Measurements from ENCODE around the gene AP3B1. TPM values are rescaled to one million over a fixed set of nuclear protein-coding genes. Genes with fewer than 3 reads are reported as not detected.

The AP3B1 gene
- total RNA-seq, 1 donor from 2014 or later = 105 TPM

DNA sequence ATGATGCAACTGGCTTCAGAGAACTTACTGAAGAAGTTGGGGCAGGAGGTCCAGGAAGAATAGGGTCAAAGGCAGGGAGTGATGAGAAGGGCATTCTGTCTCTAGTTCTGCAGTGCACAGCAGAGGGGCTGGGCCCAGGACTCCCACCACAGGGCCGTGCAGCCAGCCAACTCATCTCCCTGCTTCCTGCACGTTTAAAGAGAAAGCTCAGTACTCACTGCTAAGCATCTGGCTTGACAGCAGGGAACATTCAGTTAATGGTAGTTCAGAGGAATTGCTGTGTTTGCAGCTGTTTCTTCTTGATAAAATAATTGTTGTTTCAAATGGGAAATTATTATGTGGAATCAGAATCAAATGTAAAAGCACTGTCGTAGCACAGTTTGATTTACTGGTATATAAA lies 40.3 kb upstream of the AP3B1 start:
- Mint-ChIP-seq H3K9me3 (peaks cover 26% of the 10 kb centered on the region), H3K4me1 (peaks cover 22% of the 10 kb centered on the region), H3K27ac (no peak overlapping the region), H3K27me3 (ENCODE audit: insufficient read depth, low read depth) (peaks cover 3% of the 10 kb centered on the region), H3K4me3 (no peak overlapping the region), H3K36me3 (no peaks in the 10 kb centered on the region)
- H3K4me2 ChIP-seq = peak overlapping the region; percentile 27
- no peaks in the 10 kb centered on the region for H3K79me2 ChIP-seq (ENCODE audit: low read depth)
- H3K36me3 ChIP-seq = no peaks in the 10 kb centered on the region
- TF ChIP-seq EZH2 (IDR thresholded peaks at IDR 0.05) = no peak
- TF ChIP-seq EZH2phosphoT487 (IDR thresholded peaks at IDR 0.05) = no peak
- TF ChIP-seq CTCF (IDR thresholded peaks at IDR 0.05) = no peak
- H3K9ac ChIP-seq = no peak overlapping the region
- H3K9me3 ChIP-seq (ENCODE audit: low read depth) = peaks cover 10% of the 10 kb centered on the region
- H2AFZ ChIP-seq (replicated peaks) = peak overlapping the region; percentile 42
- H3K4me1 ChIP-seq = peaks cover 12% of the 10 kb centered on the region
- no peak overlapping the region for H3K4me3 ChIP-seq
- DNase-seq (ENCODE audit: low spot score) = no peak
- H3K27ac ChIP-seq = no peak overlapping the region
- H3F3A ChIP-seq (ENCODE audit: low read depth) = peaks cover 30% of the 10 kb centered on the region
- no peaks in the 10 kb centered on the region for H4K20me1 ChIP-seq (ENCODE audit: low read depth)
- H3K27me3 ChIP-seq = no peaks in the 10 kb centered on the region

DNA sequence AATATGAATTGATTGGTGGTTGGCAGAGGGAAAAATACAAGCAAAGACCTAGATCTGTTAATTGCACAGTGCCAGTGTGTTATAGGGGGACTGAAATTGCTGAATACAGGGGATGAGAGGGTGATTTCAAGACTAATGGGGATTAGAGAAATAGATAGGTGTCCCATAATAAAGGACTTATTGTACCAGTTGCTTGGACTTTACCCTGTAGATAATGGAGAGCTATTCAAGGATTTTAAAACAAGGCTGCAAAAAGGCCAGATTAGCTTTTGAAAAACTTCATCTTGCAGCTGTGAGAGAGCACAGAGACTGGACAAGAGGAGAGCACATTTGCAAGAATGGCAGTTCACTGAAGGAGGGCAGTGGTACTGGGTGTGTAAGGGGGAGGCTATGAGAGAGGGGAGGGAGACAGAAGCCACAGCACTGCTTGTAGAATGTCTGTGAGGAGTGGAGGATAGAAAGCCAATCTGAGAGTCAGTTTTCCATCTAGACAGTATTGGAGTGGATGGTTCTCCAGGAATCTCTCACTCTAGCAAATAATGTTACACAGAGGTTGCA lies 37.1 kb upstream of the AP3B1 start:
- no peak overlapping the region for H3K4me3 Mint-ChIP-seq
- H3K36me3 ChIP-seq = no peaks in the 10 kb centered on the region
- H3K27me3 Mint-ChIP-seq (ENCODE audit: insufficient read depth, low read depth) = no peaks in the 10 kb centered on the region
- peak; percentile 69 for DNase-seq (ENCODE audit: low spot score)
- no peak overlapping the region for H2AFZ ChIP-seq (replicated peaks)
- peaks cover 27% of the 10 kb centered on the region for H3K4me1 Mint-ChIP-seq
- peaks cover 6% of the 10 kb centered on the region for H3K9me3 Mint-ChIP-seq
- H4K20me1 ChIP-seq (ENCODE audit: low read depth) = no peaks in the 10 kb centered on the region
- H3K79me2 ChIP-seq (ENCODE audit: low read depth) = no peaks in the 10 kb centered on the region
- H3K27me3 ChIP-seq = no peaks in the 10 kb centered on the region
- H3K4me2 ChIP-seq = peak overlapping the region; percentile 11
- H3K9ac ChIP-seq = no peak overlapping the region
- TF ChIP-seq EZH2phosphoT487 (IDR thresholded peaks at IDR 0.05) (peak; percentile 92), CTCF (IDR thresholded peaks at IDR 0.05) (no peak), EZH2 (IDR thresholded peaks at IDR 0.05) (no peak)
- no peak overlapping the region for H3K4me3 ChIP-seq
- no peaks in the 10 kb centered on the region for H3K36me3 Mint-ChIP-seq
- H3K27ac Mint-ChIP-seq = no peak overlapping the region
- no peaks in the 10 kb centered on the region for H3K9me3 ChIP-seq (ENCODE audit: low read depth)
- H3F3A ChIP-seq (ENCODE audit: low read depth) = peaks cover 46% of the 10 kb centered on the region
- peaks cover 27% of the 10 kb centered on the region for H3K4me1 ChIP-seq
- peak overlapping the region; percentile 1 for H3K27ac ChIP-seq

DNA sequence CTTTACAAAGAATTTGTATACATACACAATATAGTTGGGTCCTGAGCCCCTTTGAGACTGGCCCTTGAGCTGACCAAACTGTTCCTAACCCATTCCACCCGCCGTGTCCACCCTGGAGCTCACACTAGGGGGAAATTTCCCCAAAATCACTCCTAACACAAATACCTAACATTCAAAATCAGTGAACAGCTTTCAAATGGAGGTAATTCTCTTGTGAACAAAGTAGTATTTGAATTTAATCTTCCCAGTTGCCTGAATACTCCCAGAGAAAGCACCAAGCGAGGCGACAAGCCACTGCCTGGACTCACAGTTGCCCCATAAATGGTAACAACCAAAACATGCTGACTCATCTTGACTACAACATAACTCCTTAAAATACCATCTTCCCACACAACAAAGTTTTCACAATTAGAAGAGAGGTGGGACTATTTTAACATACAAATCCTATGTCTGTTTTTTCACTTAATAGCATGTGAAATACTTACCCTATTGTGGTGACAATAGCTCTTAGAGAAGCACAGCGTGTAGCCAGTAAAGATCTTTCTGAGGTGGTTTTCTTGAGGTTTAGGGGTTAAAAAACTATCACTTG lies 34.2 kb upstream of the AP3B1 start:
- Histone ChIP-seq H3K79me2 (ENCODE audit: low read depth) (no peaks in the 10 kb centered on the region), H3K4me2 (peak overlapping the region; percentile 46), H4K20me1 (ENCODE audit: low read depth) (no peaks in the 10 kb centered on the region), H3K4me3 (no peak overlapping the region), H3F3A (ENCODE audit: low read depth) (peaks cover 38% of the 10 kb centered on the region), H2AFZ (replicated peaks) (peak overlapping the region; percentile 48), H3K36me3 (no peaks in the 10 kb centered on the region), H3K9me3 (ENCODE audit: low read depth) (no peaks in the 10 kb centered on the region), H3K9ac (no peak overlapping the region), H3K4me1 (peaks cover 24% of the 10 kb centered on the region), H3K27ac (peak overlapping the region; percentile 37), H3K27me3 (no peaks in the 10 kb centered on the region)
- Mint-ChIP-seq H3K27ac (no peak overlapping the region), H3K4me3 (no peak overlapping the region), H3K36me3 (no peaks in the 10 kb centered on the region), H3K9me3 (peaks cover 2% of the 10 kb centered on the region), H3K27me3 (ENCODE audit: insufficient read depth, low read depth) (no peaks in the 10 kb centered on the region), H3K4me1 (peaks cover 12% of the 10 kb centered on the region)
- TF ChIP-seq EZH2 (IDR thresholded peaks at IDR 0.05) = no peak
- TF ChIP-seq EZH2phosphoT487 (IDR thresholded peaks at IDR 0.05) = no peak
- no peak for TF ChIP-seq CTCF (IDR thresholded peaks at IDR 0.05)
- no peak for DNase-seq (ENCODE audit: low spot score)
